H1 (cell line): ENCODE data around the gene PRKAR1B. TPM values are rescaled to one million over a fixed set of nuclear protein-coding genes. Genes with fewer than 3 reads are reported as not detected.

Experiments
- CTCF ChIA-PET: fragments of 300-600 bp; sonication (Branson Sonifier 250); formaldehyde crosslinking; loops from one replicate; lab custom pipeline; 2021; ENCODE audit not compliant: partially characterized antibody; lab: Charles Lee
- POLR2A ChIA-PET: fragments of 300-600 bp; sonication (Branson Sonifier 250); formaldehyde crosslinking; loops from one replicate; lab custom pipeline; 2021; ENCODE audit warnings: inconsistent platforms; ENCODE audit not compliant: partially characterized antibody; lab: Charles Lee
- DNase-seq, 2 experiments: peaks; one replicate each; pipeline versions ENCODE4 v3.0.0 to v3.0.0-alpha.2; 2010 to 2022; ENCODE audit warnings: low spot score in 2 of 2, low read depth in 1 of 2, mixed read lengths in 1 of 2
- FAIRE-seq: peaks from 2 replicates; lab custom pipeline; 2011; peaks lifted over from hg19 to GRCh38; lab: Jason Lieb, UNC
- H2AFZ ChIP-seq: 2 replicates; pipeline ENCODE4 v1.8.1; 2012; ENCODE audit warnings: low read length, inconsistent platforms
- H2AK5ac ChIP-seq: 2 replicates; pipeline ENCODE4 v1.6.1; 2013; ENCODE audit warnings: low read depth, low read length
- H2BK120ac ChIP-seq: replicated peaks from 2 replicates; pipeline ENCODE3; 2013; ENCODE audit warnings: low read depth, low read length, inconsistent platforms
- H2BK12ac ChIP-seq: 2 replicates; pipeline ENCODE4 v1.6.1; 2013; ENCODE audit warnings: low read depth, low read length
- H2BK15ac ChIP-seq: 2 replicates; pipeline ENCODE4 v1.6.1; 2013; ENCODE audit warnings: low read length
- H2BK20ac ChIP-seq: 2 replicates; pipeline ENCODE4 v1.6.1; 2013; ENCODE audit warnings: low read length
- H2BK5ac ChIP-seq: 2 replicates; pipeline ENCODE4 v1.6.1; 2013; ENCODE audit warnings: low read depth, low read length
- H3K14ac ChIP-seq: 2 replicates; pipeline ENCODE4 v1.6.1; 2013; ENCODE audit warnings: inconsistent platforms; ENCODE audit not compliant: insufficient read length
- H3K18ac ChIP-seq: 2 replicates; pipeline ENCODE4 v1.6.1; 2013; ENCODE audit warnings: low read length; ENCODE audit errors: extremely low read depth
- H3K23ac ChIP-seq: 2 replicates; pipeline ENCODE4 v1.6.1; 2013; ENCODE audit warnings: inconsistent platforms; ENCODE audit not compliant: insufficient read length
- H3K23me2 ChIP-seq: 2 replicates; pipeline ENCODE4 v1.6.1; 2013; ENCODE audit warnings: low read depth, low read length
- H3K27ac ChIP-seq: 2 replicates; pipeline ENCODE4 v1.6.1; 2011; ENCODE audit warnings: low read depth, low read length, inconsistent platforms
- H3K27me3 ChIP-seq, 4 experiments: replicated peaks in 1 of 4; 1 replicate in 1 of 4; 2 replicates in 3 of 4; pipeline versions ENCODE4 v1.6.1 to v1.8.1; 2011 to 2013; ENCODE audit warnings: low read length in 3 of 4, mild to moderate bottlenecking in 3 of 4, inconsistent platforms in 2 of 4, mixed read lengths in 2 of 4, moderate library complexity in 1 of 4; ENCODE audit not compliant: control insufficient read depth in 3 of 4, insufficient read depth in 3 of 4; ENCODE audit errors: extremely low read depth in 1 of 4
- H3K36me3 ChIP-seq, 4 experiments: 2 replicates each; pipeline versions ENCODE4 v1.6.1 to v1.8.1; 2011 to 2013; ENCODE audit warnings: mild to moderate bottlenecking in 4 of 4, low read length in 3 of 4, moderate library complexity in 2 of 4, control low read depth in 1 of 4, inconsistent platforms in 1 of 4; ENCODE audit not compliant: insufficient read depth in 4 of 4, control insufficient read depth in 2 of 4
- H3K4ac ChIP-seq: replicated peaks from 2 replicates; pipeline ENCODE3; 2013; ENCODE audit warnings: low read length, low read depth, mixed read lengths, inconsistent platforms; ENCODE audit not compliant: insufficient read length
- H3K4me1 ChIP-seq, 4 experiments: replicated peaks in 1 of 4; 1 replicate in 1 of 4; 2 replicates in 3 of 4; pipeline versions ENCODE4 v1.6.1 to v1.8.1; 2011 to 2013; ENCODE audit warnings: low read length in 3 of 4, inconsistent platforms in 2 of 4, mixed read lengths in 1 of 4; ENCODE audit not compliant: insufficient read depth in 4 of 4, control insufficient read depth in 3 of 4
- H3K4me2 ChIP-seq, 2 experiments: 2 replicates each; pipeline versions ENCODE4 v1.6.1 to v1.8.1; 2011 to 2013; ENCODE audit warnings: low read depth in 2 of 2, low read length in 2 of 2, control low read depth in 1 of 2, inconsistent platforms in 1 of 2, mild to moderate bottlenecking in 1 of 2; ENCODE audit not compliant: insufficient read depth in 1 of 2
- H3K4me3 ChIP-seq, 4 experiments: fragments of 200-600, 300-600 bp in 1 of 4; sonication (generic), shearing (Covaris generic), sonication (Bioruptor Twin) in 1 of 4; 2 replicates each; pipeline versions ENCODE4 v1.5.1 to v1.8.1; 2011 to 2016; ENCODE audit warnings: low read length in 4 of 4, low read depth in 3 of 4, control low read depth in 2 of 4, inconsistent platforms in 2 of 4, mild to moderate bottlenecking in 2 of 4, mixed read lengths in 1 of 4, moderate library complexity in 1 of 4; ENCODE audit not compliant: insufficient read depth in 2 of 4; ENCODE audit errors: extremely low read depth in 1 of 4
- H3K56ac ChIP-seq: replicated peaks from 2 replicates; pipeline ENCODE3; 2013; ENCODE audit warnings: low read depth, mild to moderate bottlenecking, mixed read lengths, low read length, inconsistent platforms; ENCODE audit not compliant: insufficient read length
- H3K79me1 ChIP-seq: 2 replicates; pipeline ENCODE4 v1.6.1; 2013; ENCODE audit warnings: low read depth, low read length, control low read depth
- H3K79me2 ChIP-seq, 2 experiments: 2 replicates each; pipeline versions ENCODE4 v1.6.1 to v1.8.1; 2012 to 2013; ENCODE audit warnings: low read length in 2 of 2, mild to moderate bottlenecking in 2 of 2, inconsistent platforms in 1 of 2; ENCODE audit not compliant: insufficient read depth in 2 of 2, control insufficient read depth in 1 of 2
- H3K9ac ChIP-seq, 4 experiments: replicated peaks in 1 of 4; 1 replicate in 1 of 4; 2 replicates in 3 of 4; pipeline versions ENCODE4 v1.6.1 to v1.8.1; 2011 to 2013; ENCODE audit warnings: low read depth in 3 of 4, low read length in 3 of 4, control low read depth in 2 of 4, mild to moderate bottlenecking in 2 of 4, moderate library complexity in 2 of 4, inconsistent platforms in 1 of 4; ENCODE audit errors: extremely low read depth in 1 of 4
- H3K9me3 ChIP-seq, 2 experiments: 2 replicates each; pipeline versions ENCODE4 v1.6.1 to v1.8.1; 2012 to 2013; ENCODE audit warnings: mild to moderate bottlenecking in 2 of 2, moderate library complexity in 2 of 2, control low read depth in 1 of 2, inconsistent platforms in 1 of 2, low read depth in 1 of 2, low read length in 1 of 2, mixed read lengths in 1 of 2; ENCODE audit not compliant: insufficient read depth in 2 of 2
- H4K20me1 ChIP-seq, 2 experiments: replicated peaks in 1 of 2; 2 replicates each; pipeline versions ENCODE3 to v1.8.1; 2011 to 2013; ENCODE audit warnings: inconsistent platforms in 2 of 2, low read length in 2 of 2, mild to moderate bottlenecking in 1 of 2; ENCODE audit not compliant: insufficient read depth in 2 of 2, control insufficient read depth in 1 of 2
- H4K5ac ChIP-seq: 2 replicates; pipeline ENCODE4 v1.6.1; 2013; ENCODE audit warnings: low read length, low read depth, mixed read lengths, inconsistent platforms; ENCODE audit not compliant: insufficient read length
- H4K8ac ChIP-seq: 2 replicates; pipeline ENCODE4 v1.8.0; 2013; ENCODE audit warnings: mild to moderate bottlenecking, moderate library complexity, low read length, inconsistent platforms; ENCODE audit not compliant: insufficient read depth; ENCODE audit errors: extremely low read depth
- H4K91ac ChIP-seq: replicated peaks from 2 replicates; pipeline ENCODE3; 2013; ENCODE audit warnings: low read length, mixed read lengths, inconsistent platforms; ENCODE audit not compliant: insufficient read length
- BRCA1 ChIP-seq: IDR thresholded peaks from 2 replicates; pipeline ENCODE4 v1.6.1; 2012; ENCODE audit warnings: low read depth, low read length, improper control_type of control experiment
- CREB1 ChIP-seq: IDR thresholded peaks from 2 replicates; pipeline ENCODE4 v1.6.1; 2012; ENCODE audit warnings: inconsistent platforms
- EGR1 ChIP-seq: IDR thresholded peaks from 2 replicates; pipeline ENCODE4 v1.6.1; 2011; ENCODE audit warnings: low read depth, low read length, borderline replicate concordance
- SIRT6 ChIP-seq: IDR thresholded peaks from one replicate; pipeline ENCODE4 v1.7.1; 2012; ENCODE audit warnings: low read length, inconsistent platforms
- TBP ChIP-seq: IDR thresholded peaks from 2 replicates; pipeline ENCODE4 v1.6.1; 2011; ENCODE audit warnings: low read depth, low read length, improper control_type of control experiment
- polyA plus RNA-seq, 7 experiments: library from polyadenylated mRNA; depleted of rRNA in 3 of 7; stranded (reverse) in 5 of 7; unstranded in 2 of 7; fragments of >200 nt in 5 of 7; fragments of 200-250 nt in 2 of 7; gene quantifications; 1 replicate in 5 of 7; 2 replicates in 1 of 7; 4 replicates in 1 of 7; pipeline versions ENCODE4 v1.2.1 to v1.2.3, GENCODE V29; 2011 to 2013; ENCODE audit warnings: missing spikeins in 2 of 7, mixed read lengths in 2 of 7
- total RNA-seq: library from RNA; stranded (reverse); fragmentation: NEBNext Ultra II Directional; extraction: Animal tissue kit (Norgen Biotek cat#: 25700); gene quantifications from 2 replicates; pipeline ENCODE4 v1.2.1, GENCODE V29; 2021
- TF ChIP-seq, protein P1 (sequence below), 3 experiments: IDR thresholded peaks; 1 replicate in 2 of 3; 2 replicates in 1 of 3; pipeline versions ENCODE4 v1.5.1 to v1.6.1; 2011; ENCODE audit warnings: low read length in 3 of 3, mild to moderate bottlenecking in 3 of 3, inconsistent platforms in 2 of 3, low read depth in 1 of 3, moderate library complexity in 1 of 3; ENCODE audit not compliant: insufficient read depth in 1 of 3; ENCODE audit errors: control extremely low read depth in 1 of 3

Gene PRKAR1B
- total and polyA plus RNA-seq, 2 of the 8 experiments (the other 6 are each of a cell fraction or from before 2014, with no cell fraction given), result 12.3 to 55.7 TPM

DNA sequence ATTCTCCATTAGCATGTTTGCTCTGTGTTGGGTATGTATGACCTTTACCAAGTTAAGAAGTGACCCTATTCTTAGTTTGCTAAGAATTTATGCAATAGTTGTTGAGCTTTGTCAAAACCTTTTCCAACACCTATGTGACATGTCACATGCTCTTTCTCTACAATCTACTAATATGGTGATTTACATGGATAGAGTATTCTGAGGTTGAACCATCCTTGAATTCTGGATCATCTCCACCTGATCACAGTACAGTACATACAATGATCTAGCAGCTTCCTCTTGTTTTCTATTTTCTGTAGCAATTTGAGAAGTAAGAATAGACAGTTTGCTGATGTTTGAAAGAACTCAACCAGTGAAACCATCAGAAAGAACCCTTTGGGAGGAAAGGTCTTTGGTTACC lies 106.2 kb downstream of the PRKAR1B start:
- Histone ChIP-seq H3K14ac (no peak overlapping the region), H4K91ac (no peak overlapping the region), H4K20me1 (no peaks in the 10 kb centered on the region), H2AK5ac (no peak overlapping the region), H2BK15ac (no peak overlapping the region), H2BK12ac (no peak overlapping the region), H3K18ac (no peak overlapping the region), H3K4me3 (no peak overlapping the region), H3K27me3 (no peaks in the 10 kb centered on the region), H3K4ac (no peak overlapping the region), H3K4me2 (no peak overlapping the region), H2AFZ (no peak overlapping the region), H4K8ac (no peak overlapping the region), H2BK20ac (no peak overlapping the region), H2BK120ac (no peak overlapping the region), H3K27ac (no peak overlapping the region), H2BK5ac (no peak overlapping the region), H3K9me3 (peaks cover 0 to 16% of the 10 kb centered on the region in 2 experiments; a peak in 3 of 4 replicates), H3K79me2 (0 out of 4 replicates have a peak, but pooled peaks cover 0 to 2% of the 10 kb centered on the region in 2 experiments), H3K9ac (no peak overlapping the region), H3K23me2 (no peaks in the 10 kb centered on the region), H3K56ac (no peak overlapping the region), H3K4me1 (peaks cover 0 to 9% (median 4%) of the 10 kb centered on the region in 4 experiments; a peak in 5 of 7 replicates), H3K36me3 (peaks cover 0 to 3% (median 0%) of the 10 kb centered on the region in 4 experiments; a peak in 1 of 8 replicates), H3K79me1 (no peaks in the 10 kb centered on the region), H3K23ac (no peak overlapping the region), H4K5ac (no peak overlapping the region)
- ChIA-PET CTCF (interaction anchor here (0.7 to 1.4 kb wide), 2 partner anchors 287 to 310 kb away, joined by 3 read pairs; no protein-coding TSS in a partner anchor), POLR2A (no interaction called here)
- no peak for TF ChIP-seq CREB1
- no peak for TF ChIP-seq TBP
- no peak for TF ChIP-seq SIRT6
- TF ChIP-seq EGR1, result no peak
- no peak for TF ChIP-seq BRCA1
- TF ChIP-seq, protein P1, sequence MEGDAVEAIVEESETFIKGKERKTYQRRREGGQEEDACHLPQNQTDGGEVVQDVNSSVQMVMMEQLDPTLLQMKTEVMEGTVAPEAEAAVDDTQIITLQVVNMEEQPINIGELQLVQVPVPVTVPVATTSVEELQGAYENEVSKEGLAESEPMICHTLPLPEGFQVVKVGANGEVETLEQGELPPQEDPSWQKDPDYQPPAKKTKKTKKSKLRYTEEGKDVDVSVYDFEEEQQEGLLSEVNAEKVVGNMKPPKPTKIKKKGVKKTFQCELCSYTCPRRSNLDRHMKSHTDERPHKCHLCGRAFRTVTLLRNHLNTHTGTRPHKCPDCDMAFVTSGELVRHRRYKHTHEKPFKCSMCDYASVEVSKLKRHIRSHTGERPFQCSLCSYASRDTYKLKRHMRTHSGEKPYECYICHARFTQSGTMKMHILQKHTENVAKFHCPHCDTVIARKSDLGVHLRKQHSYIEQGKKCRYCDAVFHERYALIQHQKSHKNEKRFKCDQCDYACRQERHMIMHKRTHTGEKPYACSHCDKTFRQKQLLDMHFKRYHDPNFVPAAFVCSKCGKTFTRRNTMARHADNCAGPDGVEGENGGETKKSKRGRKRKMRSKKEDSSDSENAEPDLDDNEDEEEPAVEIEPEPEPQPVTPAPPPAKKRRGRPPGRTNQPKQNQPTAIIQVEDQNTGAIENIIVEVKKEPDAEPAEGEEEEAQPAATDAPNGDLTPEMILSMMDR (IDR thresholded peaks at IDR 0.05; ENCODE audit: control extremely low read depth in 1 of 3, insufficient read depth in 1 of 3, low read depth in 1 of 3, low read length in 3 of 3), result no peak
- DNase-seq (no peak), FAIRE-seq (no peak)
